GM23338 (cell line): Measurements from ENCODE around the gene NPR2. TPM values are rescaled to one million over a fixed set of nuclear protein-coding genes. Genes with fewer than 3 reads are reported as not detected.

Experiments used
- ATAC-seq: fragments of 200-7000 bp; cut with Tn5 transposase; 3 replicates; pipeline ENCODE4 v1.9.1; 2020
- DNase-seq: peaks from one replicate; pipeline ENCODE4 v3.0.0-alpha.2; 2015; ENCODE audit warnings: low spot score
- H2AFZ ChIP-seq: fragments of 200-600 bp; sonication (generic); 2 replicates; pipeline ENCODE4 v1.8.0; 2016; ENCODE audit warnings: antibody characterized with exemption, mild to moderate bottlenecking, moderate library complexity
- H3F3A ChIP-seq: fragments of 200-600 bp; sonication (generic); replicated peaks from 2 replicates; pipeline ENCODE4 v1.8.0; 2017; ENCODE audit warnings: antibody characterized with exemption, mixed run types, low read depth
- H3K27ac ChIP-seq: fragments of 200-600 bp; sonication (generic); 2 replicates; pipeline ENCODE4 v1.6.1; 2016; ENCODE audit warnings: low read depth
- H3K27me3 ChIP-seq: fragments of 200-600 bp; sonication (generic); 2 replicates; pipeline ENCODE4 v1.8.0; 2016; ENCODE audit warnings: mild to moderate bottlenecking, mixed run types, moderate library complexity; ENCODE audit not compliant: insufficient read depth
- H3K36me3 ChIP-seq: fragments of 200-600 bp; sonication (generic); 2 replicates; pipeline ENCODE4 v1.8.0; 2016; ENCODE audit warnings: mild to moderate bottlenecking; ENCODE audit not compliant: insufficient read depth
- H3K4me1 ChIP-seq: fragments of 200-600 bp; sonication (generic); 2 replicates; pipeline ENCODE4 v1.8.0; 2016; ENCODE audit warnings: mild to moderate bottlenecking, moderate library complexity; ENCODE audit not compliant: insufficient read depth
- H3K4me2 ChIP-seq: fragments of 200-600 bp; sonication (generic); 2 replicates; pipeline ENCODE4 v1.7.1; 2017; ENCODE audit warnings: mixed run types
- H3K4me3 ChIP-seq: fragments of 200-600 bp; sonication (generic); 2 replicates; pipeline ENCODE4 v1.6.1; 2016; ENCODE audit warnings: mixed run types
- H3K79me2 ChIP-seq: fragments of 200-600 bp; sonication (generic); replicated peaks from 2 replicates; pipeline ENCODE4 v1.8.0; 2017; ENCODE audit warnings: mild to moderate bottlenecking; ENCODE audit not compliant: insufficient read depth
- H3K9me2 ChIP-seq: fragments of 200-600 bp; sonication (generic); 2 replicates; pipeline ENCODE4 v1.8.0; 2017; ENCODE audit not compliant: insufficient read depth
- H4K20me1 ChIP-seq: fragments of 200-600 bp; sonication (generic); replicated peaks from 2 replicates; pipeline ENCODE4 v1.8.0; 2017; ENCODE audit warnings: mild to moderate bottlenecking; ENCODE audit not compliant: insufficient read depth
- H3K27ac Mint-ChIP-seq: 2 replicates; pipeline ENCODE4 v1.8.0; 2020; ENCODE audit warnings: inconsistent platforms, mild to moderate bottlenecking, moderate library complexity, mixed read lengths
- H3K27me3 Mint-ChIP-seq: 3 replicates; pipeline ENCODE4 v1.8.0; 2022; ENCODE audit warnings: low read depth, mild to moderate bottlenecking, moderate library complexity, mixed read lengths, inconsistent platforms; ENCODE audit not compliant: insufficient read depth, poor library complexity
- H3K36me3 Mint-ChIP-seq: 3 replicates; pipeline ENCODE4 v1.8.0; 2021; ENCODE audit warnings: low read depth, mild to moderate bottlenecking, inconsistent platforms, moderate library complexity, mixed read lengths
- H3K4me1 Mint-ChIP-seq: 3 replicates; pipeline ENCODE4 v1.8.0; 2020; ENCODE audit warnings: mild to moderate bottlenecking, inconsistent platforms, mixed read lengths
- H3K4me3 Mint-ChIP-seq: 3 replicates; pipeline ENCODE4 v1.8.0; 2021; ENCODE audit warnings: moderate library complexity, mild to moderate bottlenecking, inconsistent platforms, mixed read lengths
- H3K9me3 Mint-ChIP-seq: 3 replicates; pipeline ENCODE4 v1.8.0; 2020; ENCODE audit warnings: moderate library complexity, mild to moderate bottlenecking, inconsistent platforms, mixed read lengths
- CREB1 ChIP-seq: fragments of 250-450 bp; sonication (Bioruptor Pico); IDR thresholded peaks from 2 replicates; pipeline ENCODE4 v1.5.0; 2020; ENCODE audit warnings: low read depth, mild to moderate bottlenecking, moderate library complexity
- EZH2 ChIP-seq: fragments of 200-600 bp; sonication (generic); IDR thresholded peaks from one replicate; pipeline ENCODE4 v1.8.0; 2017; ENCODE audit warnings: antibody characterized with exemption, mild to moderate bottlenecking, low read depth; ENCODE audit not compliant: unreplicated experiment
- EZH2phosphoT487 ChIP-seq: fragments of 200-600 bp; sonication (generic); IDR thresholded peaks from one replicate; pipeline ENCODE4 v1.8.1; 2018; ENCODE audit warnings: antibody characterized with exemption; ENCODE audit not compliant: unreplicated experiment
- JUNB ChIP-seq: IDR thresholded peaks from one replicate; pipeline ENCODE4 v1.6.1; 2016; ENCODE audit warnings: antibody characterized with exemption; ENCODE audit not compliant: unreplicated experiment
- NANOG ChIP-seq: IDR thresholded peaks from 2 replicates; pipeline ENCODE4 v1.6.1; 2016; ENCODE audit warnings: antibody characterized with exemption, borderline replicate concordance
- STAT1 ChIP-seq: IDR thresholded peaks from one replicate; pipeline ENCODE4 v1.6.1; 2016; ENCODE audit warnings: antibody characterized with exemption; ENCODE audit not compliant: unreplicated experiment
- ZNF114 ChIP-seq: fragments of 250-450 bp; sonication (Bioruptor Pico); IDR thresholded peaks from 2 replicates; pipeline ENCODE4 v1.5.0; 2020; ENCODE audit warnings: mild to moderate bottlenecking, moderate library complexity
- ZNF331 ChIP-seq: fragments of 250-450 bp; sonication (Bioruptor Pico); IDR thresholded peaks from 2 replicates; pipeline ENCODE4 v1.5.0; 2020; ENCODE audit warnings: low read depth, mild to moderate bottlenecking, moderate library complexity
- polyA plus RNA-seq: library from polyadenylated mRNA; unstranded; fragments of >200 nt; fragmentation: Nextera tagmentation; extraction: Ambion mirVana; gene quantifications from 2 replicates; pipeline ENCODE4 v1.2.1, GENCODE V29; 2016
- total RNA-seq: library from RNA; depleted of rRNA; stranded (reverse); fragments of >200 nt; shearing (Covaris generic); gene quantifications from 2 replicates; pipeline ENCODE4 v1.2.3, GENCODE V29; 2014
- TF ChIP-seq, protein P1 (sequence below), 2 experiments: fragments of 200-600 bp in 1 of 2; sonication (generic) in 1 of 2; conservative IDR thresholded peaks; 2 replicates each; pipeline versions ENCODE4 v1.5.1 to v1.6.1; 2016 to 2017; ENCODE audit warnings: antibody characterized with exemption in 2 of 2, low read depth in 2 of 2, mild to moderate bottlenecking in 2 of 2, moderate library complexity in 1 of 2
- TF ChIP-seq, protein P2 (sequence below): IDR thresholded peaks from one replicate; pipeline ENCODE4 v1.6.1; 2018; ENCODE audit warnings: antibody characterized with exemption; ENCODE audit not compliant: unreplicated experiment
- TF ChIP-seq, protein P3 (sequence below): IDR thresholded peaks from 2 replicates; pipeline ENCODE4 v1.6.1; 2016; ENCODE audit warnings: antibody characterized with exemption

Gene NPR2
- total and polyA plus RNA-seq, 2 experiments from 2014 or later = 9.0 to 14.4 TPM

DNA sequence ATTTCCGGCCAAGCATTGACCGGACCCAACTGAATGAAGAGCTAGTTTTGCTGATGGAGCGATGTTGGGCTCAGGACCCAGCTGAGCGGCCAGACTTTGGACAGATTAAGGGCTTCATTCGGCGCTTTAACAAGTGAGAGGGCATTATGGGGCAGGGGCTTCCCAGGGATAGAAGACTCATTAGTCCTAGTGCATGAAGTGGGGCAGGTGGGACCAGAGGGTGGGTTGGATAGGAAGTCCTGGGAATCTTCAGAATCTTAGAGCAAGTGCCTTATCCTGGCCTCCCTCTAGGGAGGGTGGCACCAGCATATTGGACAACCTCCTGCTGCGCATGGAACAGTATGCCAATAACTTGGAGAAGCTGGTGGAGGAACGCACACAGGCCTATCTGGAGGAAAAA, 14.7 kb downstream of the NPR2 start (continued):
- TF ChIP-seq, protein P1, sequence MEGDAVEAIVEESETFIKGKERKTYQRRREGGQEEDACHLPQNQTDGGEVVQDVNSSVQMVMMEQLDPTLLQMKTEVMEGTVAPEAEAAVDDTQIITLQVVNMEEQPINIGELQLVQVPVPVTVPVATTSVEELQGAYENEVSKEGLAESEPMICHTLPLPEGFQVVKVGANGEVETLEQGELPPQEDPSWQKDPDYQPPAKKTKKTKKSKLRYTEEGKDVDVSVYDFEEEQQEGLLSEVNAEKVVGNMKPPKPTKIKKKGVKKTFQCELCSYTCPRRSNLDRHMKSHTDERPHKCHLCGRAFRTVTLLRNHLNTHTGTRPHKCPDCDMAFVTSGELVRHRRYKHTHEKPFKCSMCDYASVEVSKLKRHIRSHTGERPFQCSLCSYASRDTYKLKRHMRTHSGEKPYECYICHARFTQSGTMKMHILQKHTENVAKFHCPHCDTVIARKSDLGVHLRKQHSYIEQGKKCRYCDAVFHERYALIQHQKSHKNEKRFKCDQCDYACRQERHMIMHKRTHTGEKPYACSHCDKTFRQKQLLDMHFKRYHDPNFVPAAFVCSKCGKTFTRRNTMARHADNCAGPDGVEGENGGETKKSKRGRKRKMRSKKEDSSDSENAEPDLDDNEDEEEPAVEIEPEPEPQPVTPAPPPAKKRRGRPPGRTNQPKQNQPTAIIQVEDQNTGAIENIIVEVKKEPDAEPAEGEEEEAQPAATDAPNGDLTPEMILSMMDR (conservative IDR thresholded peaks at IDR 0.05; ENCODE audit: low read depth in 2 of 2) = no peak
- TF ChIP-seq ZNF114 (CRISPR knock-in tag) (no peak), ZNF331 (CRISPR knock-in tag) (no peak), STAT1 (no peak), NANOG (no peak), EZH2 (no peak)
- TF ChIP-seq, protein P2, sequence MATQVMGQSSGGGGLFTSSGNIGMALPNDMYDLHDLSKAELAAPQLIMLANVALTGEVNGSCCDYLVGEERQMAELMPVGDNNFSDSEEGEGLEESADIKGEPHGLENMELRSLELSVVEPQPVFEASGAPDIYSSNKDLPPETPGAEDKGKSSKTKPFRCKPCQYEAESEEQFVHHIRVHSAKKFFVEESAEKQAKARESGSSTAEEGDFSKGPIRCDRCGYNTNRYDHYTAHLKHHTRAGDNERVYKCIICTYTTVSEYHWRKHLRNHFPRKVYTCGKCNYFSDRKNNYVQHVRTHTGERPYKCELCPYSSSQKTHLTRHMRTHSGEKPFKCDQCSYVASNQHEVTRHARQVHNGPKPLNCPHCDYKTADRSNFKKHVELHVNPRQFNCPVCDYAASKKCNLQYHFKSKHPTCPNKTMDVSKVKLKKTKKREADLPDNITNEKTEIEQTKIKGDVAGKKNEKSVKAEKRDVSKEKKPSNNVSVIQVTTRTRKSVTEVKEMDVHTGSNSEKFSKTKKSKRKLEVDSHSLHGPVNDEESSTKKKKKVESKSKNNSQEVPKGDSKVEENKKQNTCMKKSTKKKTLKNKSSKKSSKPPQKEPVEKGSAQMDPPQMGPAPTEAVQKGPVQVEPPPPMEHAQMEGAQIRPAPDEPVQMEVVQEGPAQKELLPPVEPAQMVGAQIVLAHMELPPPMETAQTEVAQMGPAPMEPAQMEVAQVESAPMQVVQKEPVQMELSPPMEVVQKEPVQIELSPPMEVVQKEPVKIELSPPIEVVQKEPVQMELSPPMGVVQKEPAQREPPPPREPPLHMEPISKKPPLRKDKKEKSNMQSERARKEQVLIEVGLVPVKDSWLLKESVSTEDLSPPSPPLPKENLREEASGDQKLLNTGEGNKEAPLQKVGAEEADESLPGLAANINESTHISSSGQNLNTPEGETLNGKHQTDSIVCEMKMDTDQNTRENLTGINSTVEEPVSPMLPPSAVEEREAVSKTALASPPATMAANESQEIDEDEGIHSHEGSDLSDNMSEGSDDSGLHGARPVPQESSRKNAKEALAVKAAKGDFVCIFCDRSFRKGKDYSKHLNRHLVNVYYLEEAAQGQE = no peak

DNA sequence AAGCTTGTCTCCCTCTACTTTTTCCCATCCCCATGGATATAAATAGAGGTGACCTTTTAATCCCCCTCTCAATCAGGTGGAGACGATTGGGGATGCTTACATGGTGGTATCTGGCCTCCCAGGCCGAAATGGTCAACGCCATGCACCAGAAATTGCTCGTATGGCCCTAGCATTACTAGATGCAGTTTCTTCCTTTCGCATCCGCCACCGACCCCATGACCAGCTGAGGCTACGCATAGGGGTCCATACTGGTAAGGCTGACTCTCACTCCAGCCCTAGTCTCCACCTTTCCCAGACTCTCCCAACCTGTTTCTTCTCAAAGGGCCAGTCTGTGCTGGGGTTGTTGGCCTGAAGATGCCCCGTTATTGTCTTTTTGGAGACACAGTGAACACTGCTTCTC, 17.0 kb downstream of the NPR2 start:
- Mint-ChIP-seq H3K9me3 (no peaks in the 10 kb centered on the region), H3K4me3 (no peak overlapping the region), H3K36me3 (peaks cover 11% of the 10 kb centered on the region; the same call in 2 of the 3 replicates), H3K4me1 (peaks cover 13% of the 10 kb centered on the region), H3K27me3 (peaks cover 9% of the 10 kb centered on the region), H3K27ac (no peak overlapping the region)
- no peak overlapping the region for H3K4me3 ChIP-seq
- no peak overlapping the region for H2AFZ ChIP-seq
- DNase-seq = no peak
- H3K9me2 ChIP-seq = no peaks in the 10 kb centered on the region; the same call in 1 of the 2 replicates
- 0 out of 2 replicates have a peak, but pooled peaks cover 6% of the 10 kb centered on the region for H3K36me3 ChIP-seq
- no peaks in the 10 kb centered on the region for H3K27me3 ChIP-seq
- peaks cover 9% of the 10 kb centered on the region; the same call in 1 of the 2 replicates for H3K4me1 ChIP-seq
- H3K79me2 ChIP-seq = no peaks in the 10 kb centered on the region
- H3K27ac ChIP-seq = no peak overlapping the region
- no peaks in the 10 kb centered on the region for H4K20me1 ChIP-seq
- peaks cover 2% of the 10 kb centered on the region; the same call in 1 of the 2 replicates for H3F3A ChIP-seq
- ATAC-seq = no peak
- H3K4me2 ChIP-seq = no peak overlapping the region
- TF ChIP-seq EZH2 (no peak), JUNB (no peak), EZH2phosphoT487 (no peak), ZNF331 (CRISPR knock-in tag) (no peak), NANOG (no peak), STAT1 (no peak), CREB1 (CRISPR knock-in tag) (no peak)
- TF ChIP-seq, protein P3, sequence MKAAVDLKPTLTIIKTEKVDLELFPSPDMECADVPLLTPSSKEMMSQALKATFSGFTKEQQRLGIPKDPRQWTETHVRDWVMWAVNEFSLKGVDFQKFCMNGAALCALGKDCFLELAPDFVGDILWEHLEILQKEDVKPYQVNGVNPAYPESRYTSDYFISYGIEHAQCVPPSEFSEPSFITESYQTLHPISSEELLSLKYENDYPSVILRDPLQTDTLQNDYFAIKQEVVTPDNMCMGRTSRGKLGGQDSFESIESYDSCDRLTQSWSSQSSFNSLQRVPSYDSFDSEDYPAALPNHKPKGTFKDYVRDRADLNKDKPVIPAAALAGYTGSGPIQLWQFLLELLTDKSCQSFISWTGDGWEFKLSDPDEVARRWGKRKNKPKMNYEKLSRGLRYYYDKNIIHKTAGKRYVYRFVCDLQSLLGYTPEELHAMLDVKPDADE = no peak
- TF ChIP-seq, protein P1 (conservative IDR thresholded peaks at IDR 0.05; ENCODE audit: low read depth in 2 of 2) = no peak
- TF ChIP-seq, protein P2 = no peak
